GM19193 (cell line): ENCODE measurements around the gene ZER1.

Source experiments
- POLR2A ChIP-seq: IDR thresholded peaks from 4 replicates; pipeline ENCODE4 v1.6.1; 2011; ENCODE audit not compliant: insufficient read depth, insufficient read length; ENCODE audit errors: extremely low read depth

The ZER1 gene

GRCh38 chr9:128771745-128772519, at the start of gene ZER1:
Gene ZER1, minus strand, starts transcription at chr9:128771927. Its CDS starts 16,362 bp downstream, at chr9:128755565.
- peak; percentile 73 for TF ChIP-seq POLR2A

- TF ChIP-seq POLR2A, result no peak
Measured at GRCh38 chr9:128820665-128821583, 49.2 kb upstream of the ZER1 start.

- TF ChIP-seq POLR2A, result no peak
Measured at GRCh38 chr9:128819716-128820664, 48.3 kb upstream of the ZER1 start.

GRCh38 chr9:128818839-128819715, 47.4 kb upstream of the ZER1 start:
- TF ChIP-seq POLR2A, result no peak

- peak; percentile 84 for TF ChIP-seq POLR2A
Measured at GRCh38 chr9:128818099-128818838, 46.5 kb upstream of the ZER1 start, which contains the start of gene ENDOG. Gene ENDOG, plus strand, starts transcription at chr9:128818500. Its CDS starts 185 bp downstream, at chr9:128818685.

GRCh38 chr9:128810873-128811272, 39.1 kb upstream of the ZER1 start:
- no peak for TF ChIP-seq POLR2A

GRCh38 chr9:128809831-128810230, 38.1 kb upstream of the ZER1 start:
- TF ChIP-seq POLR2A, result no peak

- no peak for TF ChIP-seq POLR2A
Measured at GRCh38 chr9:128809036-128809599, 37.4 kb upstream of the ZER1 start.

GRCh38 chr9:128808543-128808942, 36.8 kb upstream of the ZER1 start:
- no peak for TF ChIP-seq POLR2A

- TF ChIP-seq POLR2A, result no peak
Measured at GRCh38 chr9:128807827-128808226, 36.1 kb upstream of the ZER1 start.

- no peak for TF ChIP-seq POLR2A
Measured at GRCh38 chr9:128805661-128806060, 33.9 kb upstream of the ZER1 start.

- no peak for TF ChIP-seq POLR2A
Measured at GRCh38 chr9:128802482-128802881, 30.8 kb upstream of the ZER1 start.
